Activated CD4-positive, alpha-beta memory T cell treated with anti-CD3 and anti-CD28 coated beads for 36 hours (primary cell): ENCODE measurements around the gene DGKZ. TPM values are rescaled to one million over a fixed set of nuclear protein-coding genes. Genes with fewer than 3 reads are reported as not detected.

ENCODE experiments used
- CTCF ChIA-PET: fragments of 350-600 bp; sonication (Branson Sonifier 250); formaldehyde crosslinking; loops from one replicate; lab custom pipeline; 2021; ENCODE audit warnings: antibody characterized with exemption, inconsistent platforms; lab: Charles Lee
- POLR2A ChIA-PET: fragments of 350-600 bp; sonication (Branson Sonifier 250); formaldehyde crosslinking; loops from one replicate; lab custom pipeline; 2021; ENCODE audit warnings: antibody characterized with exemption; lab: Charles Lee
- DNase-seq: peaks from one replicate; pipeline ENCODE4 v3.0.0-alpha.2; 2020
- H3K27ac Mint-ChIP-seq: one replicate; pipeline ENCODE4 v1.8.0; 2021; ENCODE audit warnings: mixed read lengths
- H3K27me3 Mint-ChIP-seq: one replicate; pipeline ENCODE4 v1.8.0; 2021; ENCODE audit warnings: mixed read lengths
- H3K36me3 Mint-ChIP-seq: one replicate; pipeline ENCODE4 v1.8.0; 2021; ENCODE audit warnings: mixed read lengths
- H3K4me1 Mint-ChIP-seq: one replicate; pipeline ENCODE4 v1.8.0; 2021; ENCODE audit warnings: low read depth, mixed read lengths
- H3K4me3 Mint-ChIP-seq: one replicate; pipeline ENCODE4 v1.8.0; 2021; ENCODE audit warnings: mild to moderate bottlenecking, mixed read lengths
- H3K9me3 Mint-ChIP-seq: one replicate; pipeline ENCODE4 v1.8.0; 2021; ENCODE audit warnings: mixed read lengths
- intact Hi-C: fragments of 100-400 bp; cut with micrococcal nuclease; formaldehyde crosslinking; loops from one replicate; pipeline ENCODE4 v1.15.1; 2023
- total RNA-seq, 2 experiments: library from RNA; stranded (reverse); gene quantifications; one replicate each; pipeline ENCODE4 v1.2.3, GENCODE V29; 2021

Gene DGKZ
- total RNA-seq, 2 experiments from 2014 or later: 85.3 to 88.7 TPM

DNA sequence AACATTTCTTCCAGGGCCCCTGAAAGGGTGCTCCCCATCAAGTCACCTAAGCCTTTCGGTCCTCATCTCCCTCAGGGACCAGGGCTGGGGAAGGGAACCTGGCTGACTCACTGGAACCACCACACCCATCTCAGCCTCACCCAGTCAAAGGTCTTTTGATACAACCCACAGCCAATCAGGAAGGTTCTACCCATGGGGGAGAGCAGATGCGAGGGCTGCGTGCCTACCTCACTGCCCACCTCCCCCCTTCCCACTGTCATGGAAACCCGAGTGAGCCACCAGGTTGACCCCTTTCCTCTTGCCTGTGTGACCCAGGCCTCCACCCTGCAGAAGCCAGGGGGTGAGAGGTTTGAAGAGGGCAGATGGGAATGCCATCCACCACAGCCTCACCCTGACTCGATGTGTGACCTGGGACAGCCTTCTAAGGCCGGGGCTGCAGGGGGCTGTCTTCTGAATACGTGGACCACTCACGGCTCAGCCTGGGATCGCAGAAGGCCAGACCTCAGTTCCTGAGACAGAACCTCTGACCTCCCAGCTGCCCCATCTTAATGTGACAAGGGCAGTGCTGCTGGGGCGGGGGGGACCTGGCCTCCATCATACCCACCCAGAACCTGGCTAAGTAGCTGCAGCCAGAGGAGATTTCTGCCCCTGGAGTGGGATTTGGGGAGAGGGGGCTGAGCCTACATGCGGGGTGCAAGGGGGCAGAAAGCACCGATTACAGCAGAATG, 36.9 kb downstream of the DGKZ start:
- peaks cover 16% of the 10 kb centered on the region for H3K4me1 Mint-ChIP-seq
- intact Hi-C loops: no loop called here
- ChIA-PET POLR2A (no interaction called here), CTCF (interaction anchor here (1.2 kb wide), 2 partner anchors 14 to 21 kb away, joined by 3 read pairs; no protein-coding TSS in a partner anchor)
- H3K27me3 Mint-ChIP-seq: peaks cover 43% of the 10 kb centered on the region
- H3K36me3 Mint-ChIP-seq: no peaks in the 10 kb centered on the region
- H3K9me3 Mint-ChIP-seq: no peaks in the 10 kb centered on the region
- DNase-seq: no peak
- H3K27ac Mint-ChIP-seq: no peak overlapping the region
- H3K4me3 Mint-ChIP-seq: no peak overlapping the region

DNA sequence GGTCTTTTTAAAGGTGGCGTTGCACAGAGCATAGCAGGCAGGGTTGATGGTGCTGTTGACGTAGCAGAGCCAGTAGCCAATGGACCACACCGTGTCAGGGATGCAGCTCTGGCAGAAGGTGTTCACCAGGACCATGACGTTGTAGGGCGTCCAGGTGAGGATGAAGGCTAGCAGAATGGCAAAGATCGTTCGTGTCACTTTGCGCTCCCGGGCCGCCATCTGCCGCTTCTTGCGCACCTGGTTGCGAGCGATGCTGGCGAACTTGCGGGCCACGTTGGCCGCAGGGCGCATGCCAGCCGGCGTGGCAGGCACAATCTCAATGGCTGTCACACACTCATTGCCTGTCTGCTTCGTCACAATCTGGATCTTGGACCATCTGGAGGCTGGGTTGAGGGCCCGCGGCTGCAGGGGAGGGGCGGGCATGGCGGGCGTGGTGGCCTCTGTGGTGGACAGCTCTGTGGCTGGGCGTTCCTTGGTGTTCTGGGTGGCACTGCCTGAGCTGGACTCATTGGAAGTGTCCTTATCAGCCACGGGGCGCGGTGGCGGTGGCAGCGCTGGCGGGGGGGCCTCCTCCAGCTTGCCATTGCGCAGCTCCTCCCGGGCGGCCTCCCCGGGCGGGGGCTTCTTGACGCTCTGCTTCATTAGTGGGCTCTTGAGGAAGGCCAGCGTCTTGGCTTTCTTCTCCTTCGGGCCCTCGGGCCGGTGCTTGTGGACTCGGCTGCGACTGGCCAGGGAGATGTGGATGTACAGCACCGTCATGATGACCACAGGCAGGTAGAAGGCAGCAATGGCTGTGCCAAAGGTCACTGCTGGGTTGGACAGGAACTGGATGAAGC, 38.1 kb downstream of the DGKZ start:
- POLR2A ChIA-PET: no interaction called here
- no peak for DNase-seq
- no peak overlapping the region for H3K4me3 Mint-ChIP-seq
- H3K9me3 Mint-ChIP-seq: no peaks in the 10 kb centered on the region
- CTCF ChIA-PET: interaction anchor here (7.4 kb wide), 1 partner anchor 146 kb away, joined by 53 read pairs; no protein-coding TSS in a partner anchor
- intact Hi-C loops: no loop called here
- H3K27me3 Mint-ChIP-seq: peaks cover 54% of the 10 kb centered on the region
- no peaks in the 10 kb centered on the region for H3K36me3 Mint-ChIP-seq
- no peak overlapping the region for H3K27ac Mint-ChIP-seq
- H3K4me1 Mint-ChIP-seq: peaks cover 22% of the 10 kb centered on the region

DNA sequence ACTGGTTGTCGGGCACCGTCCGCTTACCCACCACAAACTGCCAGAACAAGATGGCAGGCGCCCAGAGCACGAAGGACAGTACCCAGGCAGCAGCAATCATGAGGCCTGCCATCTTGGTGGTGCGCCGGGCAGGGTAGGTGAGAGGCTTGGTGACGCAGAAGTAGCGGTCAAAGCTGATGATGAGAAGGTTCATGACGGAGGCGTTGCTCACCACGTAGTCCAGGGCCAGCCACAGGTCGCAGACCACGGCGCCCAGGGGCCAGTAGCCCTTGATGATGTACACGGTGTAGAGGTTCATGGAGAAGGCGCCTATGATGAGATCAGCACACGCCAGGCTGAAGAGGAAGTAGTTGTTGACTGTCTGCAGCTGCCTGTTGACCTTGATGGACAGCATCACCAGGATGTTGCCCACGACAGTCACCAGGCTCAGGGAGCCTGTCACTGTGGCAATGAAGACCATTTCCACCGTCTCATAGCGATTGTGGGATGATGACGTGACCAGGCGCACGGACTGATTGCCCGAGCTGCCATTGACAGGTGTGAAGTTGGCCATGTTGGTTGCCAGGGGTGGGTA, 38.8 kb downstream of the DGKZ start:
- H3K4me1 Mint-ChIP-seq: peaks cover 27% of the 10 kb centered on the region
- H3K36me3 Mint-ChIP-seq: no peaks in the 10 kb centered on the region
- no peak for DNase-seq
- H3K27me3 Mint-ChIP-seq: peaks cover 58% of the 10 kb centered on the region
- H3K27ac Mint-ChIP-seq: no peak overlapping the region
- intact Hi-C loops: no loop called here
- POLR2A ChIA-PET: no interaction called here
- CTCF ChIA-PET: interaction anchor here (7.4 to 7.8 kb wide), 2 partner anchors 35 to 145 kb away, joined by 53 to 83 read pairs; partner anchors contain the start of gene DGKZ
- H3K9me3 Mint-ChIP-seq: no peaks in the 10 kb centered on the region
- H3K4me3 Mint-ChIP-seq: no peak overlapping the region

DNA sequence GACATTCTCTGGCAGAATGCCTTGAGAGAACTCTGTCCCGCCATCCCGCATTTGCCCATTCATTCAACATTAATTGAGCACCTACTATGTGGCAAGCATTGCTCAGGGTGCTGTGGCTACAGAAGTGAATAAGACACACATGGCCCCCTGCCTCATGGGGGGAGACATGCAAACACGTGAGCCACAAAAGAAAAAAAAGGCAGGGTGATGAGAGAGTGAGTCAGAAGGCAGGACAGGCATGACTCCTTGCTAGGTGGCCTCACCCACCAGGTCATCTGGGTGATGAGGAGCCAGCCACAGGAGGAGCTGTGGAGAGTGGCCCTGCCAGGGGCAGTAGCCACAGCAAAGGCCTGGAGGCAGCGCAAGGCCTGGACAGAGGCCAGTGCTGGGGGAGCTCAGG, 39.4 kb downstream of the DGKZ start:
- H3K4me3 Mint-ChIP-seq: no peak overlapping the region
- intact Hi-C loops: no loop called here
- H3K9me3 Mint-ChIP-seq: no peaks in the 10 kb centered on the region
- H3K4me1 Mint-ChIP-seq: peaks cover 27% of the 10 kb centered on the region
- H3K36me3 Mint-ChIP-seq: no peaks in the 10 kb centered on the region
- no peak for DNase-seq
- H3K27ac Mint-ChIP-seq: no peak overlapping the region
- POLR2A ChIA-PET: no interaction called here
- CTCF ChIA-PET: interaction anchor here (0.7 to 7.8 kb wide), 3 partner anchors 36 to 144 kb away, joined by 3 to 83 read pairs (median 53); partner anchors contain the start of gene DGKZ
- H3K27me3 Mint-ChIP-seq: peaks cover 58% of the 10 kb centered on the region

DNA sequence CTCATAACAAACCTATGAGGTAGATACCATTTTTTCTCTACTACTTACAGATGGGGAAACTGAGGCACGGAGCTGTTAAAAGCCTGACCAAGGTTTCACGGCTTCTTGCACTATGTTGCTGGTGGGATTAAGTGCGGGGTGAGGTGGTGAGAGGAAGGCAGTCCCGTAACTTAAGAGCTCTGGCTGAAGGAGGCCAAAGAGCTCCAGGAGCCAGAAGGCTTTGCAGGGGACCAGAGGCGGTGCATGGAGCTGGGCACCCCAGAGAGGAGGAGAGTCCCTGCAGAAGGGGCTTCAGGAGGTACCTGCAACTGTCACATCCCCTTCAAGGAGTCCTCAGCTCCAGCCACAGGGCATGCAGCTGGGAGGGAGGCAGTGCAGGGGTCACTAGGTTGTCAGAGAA, 40.2 kb downstream of the DGKZ start:
- peaks cover 55% of the 10 kb centered on the region for H3K27me3 Mint-ChIP-seq
- no peak overlapping the region for H3K4me3 Mint-ChIP-seq
- CTCF ChIA-PET: interaction anchor here (0.7 to 7.8 kb wide), 7 partner anchors 18 to 230 kb away, joined by 3 to 83 read pairs (median 7); partner anchors contain the start of genes ATG13, DGKZ and HARBI1
- intact Hi-C loops: no loop called here
- no peaks in the 10 kb centered on the region for H3K9me3 Mint-ChIP-seq
- POLR2A ChIA-PET: no interaction called here
- peaks cover 22% of the 10 kb centered on the region for H3K4me1 Mint-ChIP-seq
- DNase-seq: no peak
- H3K36me3 Mint-ChIP-seq: no peaks in the 10 kb centered on the region
- H3K27ac Mint-ChIP-seq: no peak overlapping the region

DNA sequence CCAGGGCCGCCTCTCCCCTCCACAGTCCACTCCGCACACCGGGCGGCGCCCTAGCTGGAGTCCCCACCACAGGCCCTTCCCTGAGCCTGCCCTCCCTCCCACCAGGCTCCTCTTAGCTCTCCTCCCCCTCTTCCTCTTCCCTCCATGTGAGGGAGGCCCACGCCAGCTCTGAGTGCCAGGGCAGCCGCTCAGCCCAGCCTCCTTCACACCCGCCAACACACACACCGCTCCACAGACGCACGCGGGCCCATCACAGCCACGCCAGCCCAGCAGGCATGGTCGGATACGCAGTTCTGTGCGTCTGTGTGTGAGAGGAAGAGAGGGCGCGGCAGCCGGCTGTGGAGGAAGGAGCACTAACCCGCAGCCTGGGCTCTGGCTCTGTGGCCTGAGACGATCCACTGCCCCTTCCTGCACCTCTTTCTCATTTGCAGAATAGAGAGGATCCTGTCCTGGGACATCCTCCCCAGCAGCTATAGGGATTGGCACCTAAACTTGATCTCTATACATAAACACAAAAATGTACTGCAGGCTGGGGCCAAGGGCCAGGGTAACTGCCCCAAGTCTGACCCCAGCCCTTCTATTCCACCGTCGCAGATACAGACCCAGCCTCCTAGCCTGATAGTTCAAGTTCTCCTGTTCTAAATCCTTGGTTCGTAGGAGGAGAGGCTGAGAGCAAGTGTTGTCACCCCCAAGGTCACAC, 40.8 kb downstream of the DGKZ start:
- no peak overlapping the region for H3K27ac Mint-ChIP-seq
- intact Hi-C loops: loop anchor here (2.0 kb wide), 2 partner anchors 141 to 149 kb away; no protein-coding TSS in a partner anchor
- CTCF ChIA-PET: interaction anchor here (0.8 to 7.8 kb wide), 17 partner anchors 10 to 312 kb away, joined by 3 to 83 read pairs (median 4); partner anchors contain the start of genes ARHGAP1, ATG13, DGKZ and HARBI1

DNA sequence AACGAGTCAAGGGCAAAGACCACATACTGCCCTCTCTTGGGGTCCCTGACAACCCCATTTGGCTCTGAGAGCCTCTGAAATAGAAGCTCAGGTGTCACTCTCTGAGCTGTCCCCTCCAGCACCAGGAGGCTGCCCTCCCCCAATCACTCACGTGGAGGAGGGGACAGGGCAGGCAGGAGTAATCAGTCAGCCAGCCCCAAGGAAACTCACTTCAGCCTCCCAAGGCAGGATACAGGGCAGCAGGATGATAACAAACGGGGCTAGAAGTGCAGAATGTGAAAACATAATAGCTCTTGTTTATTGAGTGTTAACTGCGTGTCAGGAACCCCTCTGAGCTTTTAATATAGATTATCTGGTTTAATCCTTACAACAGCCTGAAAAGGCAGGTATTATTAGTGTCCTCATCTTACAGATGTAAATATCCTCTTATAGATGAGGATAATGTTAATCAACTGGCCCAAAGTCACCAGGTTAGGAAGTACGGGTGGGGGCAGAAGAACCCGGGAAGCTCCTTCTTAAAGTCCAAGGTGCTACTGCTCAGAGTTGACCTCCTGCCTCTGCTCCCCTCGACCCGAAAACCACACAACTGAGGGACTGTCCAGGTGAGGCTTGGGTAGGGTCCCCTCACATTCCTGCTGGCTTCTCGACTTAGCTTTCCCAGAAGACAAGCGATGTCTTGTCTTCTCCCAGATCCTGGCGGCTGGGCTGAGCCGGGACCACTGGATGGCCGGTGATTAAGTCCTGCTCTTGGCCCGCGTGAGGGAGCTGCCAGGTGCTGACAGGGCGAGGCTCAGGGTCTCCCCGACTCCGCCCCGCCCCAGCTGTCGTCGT, 41.6 kb downstream of the DGKZ start:
- POLR2A ChIA-PET: interaction anchor here (1.1 kb wide), 1 partner anchor 40 kb away, joined by 3 read pairs; no protein-coding TSS in a partner anchor
- Mint-ChIP-seq H3K4me3 (no peak overlapping the region), H3K27ac (no peak overlapping the region), H3K36me3 (no peaks in the 10 kb centered on the region), H3K27me3 (peaks cover 64% of the 10 kb centered on the region), H3K4me1 (peaks cover 31% of the 10 kb centered on the region), H3K9me3 (no peaks in the 10 kb centered on the region)
- intact Hi-C loops: loop anchor here (1.0 to 2.0 kb wide), 3 partner anchors 140 to 228 kb away; partner anchors contain the start of genes ATG13 and HARBI1
- no peak for DNase-seq
- CTCF ChIA-PET: interaction anchor here (0.8 to 7.8 kb wide), 27 partner anchors 10 to 311 kb away, joined by 3 to 83 read pairs (median 4); partner anchors contain the start of genes ARHGAP1, ATG13, DGKZ and HARBI1

More for the DNA sequence above, 40.8 kb downstream of the DGKZ start:
- peaks cover 61% of the 10 kb centered on the region for H3K27me3 Mint-ChIP-seq
- H3K4me3 Mint-ChIP-seq: no peak overlapping the region
- H3K36me3 Mint-ChIP-seq: no peaks in the 10 kb centered on the region
- DNase-seq: no peak
- H3K9me3 Mint-ChIP-seq: no peaks in the 10 kb centered on the region
- POLR2A ChIA-PET: interaction anchor here (1.1 kb wide), 1 partner anchor 39 kb away, joined by 3 read pairs; no protein-coding TSS in a partner anchor
- H3K4me1 Mint-ChIP-seq: peaks cover 27% of the 10 kb centered on the region

DNA sequence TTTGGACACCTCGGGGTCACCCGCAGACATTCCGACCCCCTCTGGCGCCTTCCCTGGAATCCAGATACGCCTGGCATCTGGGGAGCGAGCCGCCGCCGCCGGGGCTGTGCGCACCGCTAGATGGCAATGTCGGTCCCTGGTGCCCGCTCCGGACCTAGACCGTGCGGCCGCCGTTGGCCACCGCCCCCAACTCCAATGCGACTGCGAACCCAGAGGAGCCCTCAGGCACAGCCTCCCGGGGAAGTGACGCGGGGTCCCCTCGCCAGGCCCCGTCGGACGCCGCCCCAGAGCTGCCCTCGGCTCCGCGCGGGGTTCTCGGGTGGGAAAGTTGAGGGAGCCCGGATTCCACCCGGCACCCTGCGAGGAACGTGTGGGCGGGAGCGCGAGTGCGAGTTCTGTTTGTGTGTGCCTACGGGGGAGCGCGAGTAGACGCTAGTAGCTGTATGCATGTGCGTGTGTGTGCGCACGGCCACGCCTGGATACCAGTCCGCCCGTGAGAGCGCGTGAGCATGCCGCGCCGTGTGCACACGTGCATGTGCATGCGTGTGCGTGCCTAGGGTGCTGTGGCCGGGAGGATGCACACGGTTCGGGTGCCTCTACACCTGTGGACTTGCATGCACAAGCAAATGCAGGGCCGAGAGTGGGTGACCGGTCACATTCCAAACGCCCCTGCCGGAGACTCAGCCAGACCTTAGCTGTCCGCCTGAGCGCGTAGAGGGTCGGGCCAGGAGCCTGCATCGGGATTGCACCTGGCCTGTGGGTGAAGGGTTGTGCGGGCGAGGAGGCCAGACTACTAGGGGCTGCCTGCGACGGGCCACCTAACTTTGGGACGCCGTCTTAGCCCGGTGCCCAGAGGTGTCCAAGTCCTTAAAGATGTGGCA, 42.4 kb downstream of the DGKZ start:
- intact Hi-C loops: loop anchor here (1.0 to 2.0 kb wide), 3 partner anchors 139 to 228 kb away; partner anchors contain the start of genes ATG13 and HARBI1
- no peaks in the 10 kb centered on the region for H3K36me3 Mint-ChIP-seq
- POLR2A ChIA-PET: no interaction called here
- DNase-seq: peak; percentile 79
- no peak overlapping the region for H3K27ac Mint-ChIP-seq
- CTCF ChIA-PET: interaction anchor here (0.7 to 7.8 kb wide), 23 partner anchors 9 to 311 kb away, joined by 3 to 83 read pairs (median 5); partner anchors contain the start of genes ARHGAP1, ATG13, DGKZ and HARBI1
- peaks cover 31% of the 10 kb centered on the region for H3K4me1 Mint-ChIP-seq
- H3K9me3 Mint-ChIP-seq: no peaks in the 10 kb centered on the region
- H3K4me3 Mint-ChIP-seq: peak overlapping the region; percentile 57
- peaks cover 61% of the 10 kb centered on the region for H3K27me3 Mint-ChIP-seq

DNA sequence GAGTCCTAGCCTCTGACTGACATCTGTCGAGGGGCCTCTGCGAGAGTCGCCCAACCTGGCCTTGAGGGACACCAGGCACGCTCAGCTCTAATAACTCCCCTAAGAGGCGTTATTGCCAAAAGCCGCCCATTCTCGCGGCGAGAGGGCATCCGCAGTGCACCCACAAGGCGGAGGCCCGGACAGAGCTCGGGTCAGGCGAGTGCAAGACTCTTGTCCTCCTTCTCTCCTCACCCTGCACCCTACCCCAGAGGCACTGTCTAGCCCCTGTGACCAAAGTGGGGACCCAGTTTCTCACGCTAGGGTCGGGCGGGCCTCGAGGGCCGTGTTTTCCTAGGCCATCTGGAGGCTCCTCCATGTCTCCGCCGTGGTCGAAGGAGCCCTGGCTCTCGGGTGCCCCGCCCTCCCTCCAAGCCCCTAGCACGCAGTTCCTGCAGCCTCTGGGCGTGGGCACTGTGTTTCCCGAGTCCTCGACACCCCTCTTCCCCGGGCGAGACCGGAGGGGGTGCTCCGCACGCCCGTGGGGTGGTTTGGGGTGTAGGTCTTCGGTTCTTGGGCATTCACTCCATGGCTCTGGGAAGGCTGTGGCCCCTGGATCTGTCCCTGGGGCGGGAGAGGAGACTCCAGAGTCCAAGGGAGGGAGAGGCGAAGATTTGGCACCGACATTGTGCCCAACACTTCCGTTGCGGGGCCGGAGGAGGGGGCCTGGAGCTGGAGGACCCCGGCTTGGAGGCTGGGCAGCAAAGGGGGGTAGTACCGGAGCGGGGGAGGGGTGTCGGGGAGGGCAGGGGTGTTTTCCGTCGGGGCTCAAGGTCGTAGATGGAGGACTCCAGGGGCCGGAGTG, 43.3 kb downstream of the DGKZ start:
- CTCF ChIA-PET: interaction anchor here (1.0 to 7.8 kb wide), 9 partner anchors 12 to 228 kb away, joined by 3 to 83 read pairs (median 12); partner anchors contain the start of gene DGKZ
- Mint-ChIP-seq H3K36me3 (no peaks in the 10 kb centered on the region), H3K4me3 (peak overlapping the region; percentile 45), H3K27ac (no peak overlapping the region), H3K9me3 (no peaks in the 10 kb centered on the region), H3K4me1 (peaks cover 31% of the 10 kb centered on the region), H3K27me3 (peaks cover 55% of the 10 kb centered on the region)
- intact Hi-C loops: no loop called here
- POLR2A ChIA-PET: no interaction called here
- no peak for DNase-seq
